Natural killer cell treated with Interleukin-12 subunit alpha and Interleukin-12 subunit beta and Interleukin-15 and Interleukin-18, amount 100 ng/mL, for 72 hours (primary cell): ENCODE data around the gene NSD2. TPM values are rescaled to one million over a fixed set of nuclear protein-coding genes. Genes with fewer than 3 reads are reported as not detected.
"Not testable (repeated sequence)": the region's sequence is repeated elsewhere in the genome, so short reads cannot be mapped to it uniquely, and the experiment has no call there.

Experiments used
- ATAC-seq, 2 donors: fragments of 150-1000 bp; cut with Tn5 transposase in 1 of 2; sonication (Bioruptor Pico), chemical (Tn5 transposase) in 1 of 2; 2 replicates each; pipeline ENCODE4 v1.10.0; 2021
- DNase-seq: peaks from one replicate; pipeline ENCODE4 v3.0.0; 2022; ENCODE audit warnings: low spot score
- H3K27ac Mint-ChIP-seq, 2 donors: 1 replicate in 1 of 2; 2 replicates in 1 of 2; pipeline ENCODE4 v1.8.0; 2022; ENCODE audit warnings: mixed read lengths in 2 of 2, mild to moderate bottlenecking in 1 of 2, moderate library complexity in 1 of 2
- H3K27me3 Mint-ChIP-seq, 2 donors: 1 replicate in 1 of 2; 2 replicates in 1 of 2; pipeline ENCODE4 v1.8.0; 2022; ENCODE audit warnings: mixed read lengths in 2 of 2
- H3K36me3 Mint-ChIP-seq: one replicate; pipeline ENCODE4 v1.8.0; 2022; ENCODE audit warnings: mixed read lengths
- H3K4me1 Mint-ChIP-seq, 2 donors: 1 replicate in 1 of 2; 2 replicates in 1 of 2; pipeline ENCODE4 v1.8.0; 2022; ENCODE audit warnings: low read depth in 2 of 2, mixed read lengths in 2 of 2, mild to moderate bottlenecking in 1 of 2
- H3K4me3 Mint-ChIP-seq: one replicate; pipeline ENCODE4 v1.8.0; 2022; ENCODE audit warnings: mixed read lengths
- H3K9me3 Mint-ChIP-seq: 2 replicates; pipeline ENCODE4 v1.8.0; 2022; ENCODE audit warnings: mixed read lengths
- total RNA-seq, 2 donors: library from RNA; stranded (reverse); gene quantifications; one replicate each; pipeline ENCODE4 v1.2.3, GENCODE V29; 2022

Gene NSD2
- total RNA-seq, 2 donors from 2014 or later: 127 to 375 TPM

- H3K4me1 Mint-ChIP-seq: peaks cover 0 to 11% of the 10 kb centered on the region in 2 donors
- H3K4me3 Mint-ChIP-seq: no peak overlapping the region
- H3K27me3 Mint-ChIP-seq: no peaks in the 10 kb centered on the region
- no peaks in the 10 kb centered on the region for H3K9me3 Mint-ChIP-seq
- peaks cover 21% of the 10 kb centered on the region for H3K36me3 Mint-ChIP-seq
- no peak for ATAC-seq
- DNase-seq: no peak
- no peak overlapping the region for H3K27ac Mint-ChIP-seq
Measured at GRCh38 chr4:1833307-1834046, 37.7 kb upstream of the NSD2 start.

DNA sequence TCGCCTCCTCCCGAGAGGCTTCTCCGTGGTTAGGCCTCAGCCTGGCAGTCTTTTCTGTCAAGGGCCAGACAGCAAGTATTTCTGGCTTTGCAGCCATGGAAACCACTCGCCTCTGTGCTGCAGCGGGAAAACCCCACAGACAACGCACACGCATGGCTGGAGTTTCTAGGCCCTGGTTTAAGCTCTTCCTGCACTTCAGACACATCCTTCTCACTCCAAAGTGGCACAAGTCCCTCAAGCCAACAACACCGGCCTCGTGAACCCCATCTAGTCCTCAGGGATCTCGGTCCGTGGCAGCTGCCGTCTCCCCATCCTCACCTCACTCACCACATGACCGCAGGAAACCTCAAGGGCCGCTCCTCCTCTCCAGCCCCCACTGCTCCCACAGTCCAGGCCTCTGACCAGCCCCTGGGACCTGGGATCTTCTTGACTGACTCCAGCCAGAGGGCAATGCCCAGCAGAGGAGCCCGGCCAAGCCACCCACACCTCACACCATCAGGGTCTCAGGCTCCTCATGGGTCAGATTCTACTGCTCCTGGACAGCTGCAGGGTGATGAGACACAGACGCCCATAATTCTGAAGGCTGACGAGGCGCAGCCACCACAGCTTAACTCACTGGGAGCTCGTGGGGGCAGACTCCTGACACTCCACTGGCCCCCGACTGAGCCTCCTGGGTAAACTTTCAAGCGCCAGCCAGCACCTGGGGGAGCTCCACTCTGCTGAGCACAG lies 37.0 kb upstream of the NSD2 start:
- peaks cover 26% of the 10 kb centered on the region for H3K36me3 Mint-ChIP-seq
- H3K27me3 Mint-ChIP-seq: no peaks in the 10 kb centered on the region
- H3K4me3 Mint-ChIP-seq: no peak overlapping the region
- no peaks in the 10 kb centered on the region for H3K9me3 Mint-ChIP-seq
- peak in 1 of 2 donors; percentile 26 for ATAC-seq
- peaks cover 0 to 11% of the 10 kb centered on the region in 2 donors for H3K4me1 Mint-ChIP-seq
- DNase-seq: no peak
- H3K27ac Mint-ChIP-seq: peak overlapping the region in 1 of 2 donors; percentile 27

GRCh38 chr4:1835836-1836235 lies 35.4 kb upstream of the NSD2 start:
- not testable (repeated sequence) for H3K4me3 Mint-ChIP-seq, H3K9me3 Mint-ChIP-seq, H3K27ac Mint-ChIP-seq, ATAC-seq, H3K4me1 Mint-ChIP-seq, H3K27me3 Mint-ChIP-seq, DNase-seq
- H3K36me3 Mint-ChIP-seq: peaks cover 21% of the 10 kb centered on the region

GRCh38 chr4:1836650-1837049 lies 34.5 kb upstream of the NSD2 start:
- Mint-ChIP-seq H3K27me3 (no peaks in the 10 kb centered on the region), H3K36me3 (peaks cover 18% of the 10 kb centered on the region), H3K4me3 (no peak overlapping the region), H3K9me3 (no peaks in the 10 kb centered on the region), H3K4me1 (peaks cover 0 to 11% of the 10 kb centered on the region in 2 donors), H3K27ac (no peak overlapping the region)
- DNase-seq: no peak
- no peak for ATAC-seq

DNA sequence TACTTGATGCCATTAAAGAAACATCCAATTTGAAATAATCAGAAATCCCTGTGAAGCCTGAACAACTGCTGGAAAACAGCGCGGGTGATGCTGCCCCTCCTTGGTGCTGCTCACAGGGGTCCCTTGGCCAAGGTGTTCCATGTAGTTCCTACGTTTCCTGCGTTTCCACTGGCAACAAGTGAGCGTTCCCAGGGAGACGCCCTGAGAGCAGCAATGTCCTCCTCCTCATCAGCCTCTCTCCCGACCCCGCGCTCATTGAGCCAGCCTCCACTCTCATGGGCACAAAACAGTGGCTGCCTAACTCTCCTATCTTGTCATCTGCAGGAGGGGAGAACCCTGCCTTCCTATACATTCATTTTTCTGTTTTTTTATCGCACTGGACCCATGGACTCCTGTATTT lies 34.1 kb upstream of the NSD2 start:
- DNase-seq: no peak
- H3K27me3 Mint-ChIP-seq: no peaks in the 10 kb centered on the region
- no peaks in the 10 kb centered on the region for H3K9me3 Mint-ChIP-seq
- ATAC-seq: no peak
- H3K27ac Mint-ChIP-seq: no peak overlapping the region
- H3K36me3 Mint-ChIP-seq: peaks cover 13% of the 10 kb centered on the region
- no peak overlapping the region for H3K4me3 Mint-ChIP-seq
- peaks cover 0 to 14% of the 10 kb centered on the region in 2 donors for H3K4me1 Mint-ChIP-seq

DNA sequence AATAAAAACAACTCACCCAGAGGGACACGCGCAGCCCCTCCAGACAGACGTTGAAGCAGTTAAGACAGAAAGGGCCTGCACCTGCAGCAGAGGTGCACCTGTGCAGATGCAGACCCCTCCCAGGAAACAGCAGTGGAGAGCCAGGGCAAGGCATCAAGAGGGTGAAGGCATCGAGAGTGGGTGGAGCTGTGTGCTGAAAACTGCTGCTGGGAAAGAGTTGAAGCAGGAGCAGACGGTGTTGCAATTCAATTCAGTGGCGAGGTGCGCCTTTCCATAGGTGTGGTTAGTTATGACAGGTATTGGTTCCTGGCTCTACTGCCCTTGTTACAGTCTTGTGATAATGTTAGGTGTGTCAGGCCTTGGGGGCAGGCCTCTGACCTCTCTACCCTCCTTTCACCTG lies 31.9 kb upstream of the NSD2 start:
- no peak for ATAC-seq
- Mint-ChIP-seq H3K9me3 (no peaks in the 10 kb centered on the region), H3K27me3 (no peaks in the 10 kb centered on the region), H3K27ac (no peak overlapping the region), H3K36me3 (peaks cover 11% of the 10 kb centered on the region), H3K4me3 (no peak overlapping the region), H3K4me1 (peaks cover 0 to 19% of the 10 kb centered on the region in 2 donors)
- DNase-seq: no peak

DNA sequence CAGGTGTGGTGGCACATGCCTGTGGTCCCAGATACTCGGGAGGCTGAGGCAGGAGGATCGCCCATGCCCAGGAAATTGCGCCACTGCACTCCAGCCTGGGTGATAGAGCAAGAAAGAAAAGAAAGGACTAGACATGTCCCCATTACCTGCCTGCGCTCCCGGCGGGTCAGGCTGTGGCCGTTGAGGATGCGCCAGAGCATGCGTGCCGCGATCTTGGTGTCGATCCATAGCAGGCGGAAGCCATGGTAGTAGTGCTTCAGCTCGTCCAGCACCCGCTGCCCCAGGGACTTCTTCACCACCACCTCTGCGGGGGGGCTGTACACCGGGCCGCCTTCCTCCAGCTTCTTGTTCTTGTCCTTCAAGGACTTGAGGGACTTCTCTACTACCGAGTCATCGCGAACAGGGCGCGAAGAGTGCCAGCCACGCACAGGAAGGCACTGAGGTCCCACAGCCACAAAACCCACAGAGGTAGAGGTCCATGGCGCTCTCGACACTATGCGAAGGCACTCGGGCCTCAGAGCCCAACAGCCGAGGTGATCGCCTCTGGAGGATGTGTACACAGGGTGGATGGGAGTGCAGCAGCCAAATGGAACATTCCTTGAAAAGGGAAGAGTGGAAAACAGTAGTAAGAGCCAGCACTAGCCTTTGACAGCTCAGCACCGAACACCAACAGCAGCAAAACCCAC lies 29.8 kb upstream of the NSD2 start:
- peaks cover 8% of the 10 kb centered on the region for H3K36me3 Mint-ChIP-seq
- ATAC-seq (peak in 1 of 2 donors; percentile 31), DNase-seq (no peak)
- H3K27ac Mint-ChIP-seq: no peak overlapping the region
- H3K9me3 Mint-ChIP-seq: no peaks in the 10 kb centered on the region
- H3K27me3 Mint-ChIP-seq: no peaks in the 10 kb centered on the region
- H3K4me3 Mint-ChIP-seq: no peak overlapping the region
- H3K4me1 Mint-ChIP-seq: peaks cover 0 to 17% of the 10 kb centered on the region in 2 donors

GRCh38 chr4:1841887-1842210 lies 29.3 kb upstream of the NSD2 start:
- Mint-ChIP-seq H3K27ac (no peak overlapping the region), H3K9me3 (no peaks in the 10 kb centered on the region), H3K27me3 (no peaks in the 10 kb centered on the region), H3K36me3 (peaks cover 11% of the 10 kb centered on the region), H3K4me1 (peaks cover 0 to 17% of the 10 kb centered on the region in 2 donors), H3K4me3 (no peak overlapping the region)
- no peak for ATAC-seq
- DNase-seq: no peak

GRCh38 chr4:1842339-1842895 lies 28.8 kb upstream of the NSD2 start:
- no peak overlapping the region for H3K4me3 Mint-ChIP-seq
- peaks cover 0 to 17% of the 10 kb centered on the region in 2 donors for H3K4me1 Mint-ChIP-seq
- no peaks in the 10 kb centered on the region for H3K9me3 Mint-ChIP-seq
- H3K36me3 Mint-ChIP-seq: peaks cover 16% of the 10 kb centered on the region
- peak; percentile 33 to 50 for ATAC-seq
- no peaks in the 10 kb centered on the region for H3K27me3 Mint-ChIP-seq
- no peak for DNase-seq
- no peak overlapping the region for H3K27ac Mint-ChIP-seq

DNA sequence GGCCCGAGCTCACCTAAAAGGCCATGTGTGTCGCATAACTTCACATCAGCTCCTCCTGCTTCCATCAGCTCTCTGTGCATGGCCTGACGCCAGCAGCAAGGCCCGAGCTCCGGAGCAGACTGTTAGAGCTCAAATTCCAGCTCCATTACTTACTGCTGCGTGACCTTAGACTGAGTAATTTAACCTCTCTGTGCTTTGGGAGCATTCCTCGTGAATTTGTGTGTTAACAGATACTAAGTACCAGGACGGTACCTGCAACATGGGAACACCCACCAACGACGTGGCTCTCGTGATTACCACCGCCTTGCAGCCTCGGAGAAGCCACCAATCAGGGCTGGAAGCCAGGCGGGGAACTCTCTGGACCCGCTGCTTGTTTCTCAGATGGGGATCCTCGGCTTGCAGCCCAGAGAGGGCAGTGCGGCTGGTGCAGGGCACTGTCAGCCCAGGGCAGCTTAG lies 28.2 kb upstream of the NSD2 start:
- ATAC-seq: no peak
- Mint-ChIP-seq H3K4me3 (no peak overlapping the region), H3K27ac (no peak overlapping the region), H3K36me3 (peaks cover 17% of the 10 kb centered on the region), H3K9me3 (no peaks in the 10 kb centered on the region), H3K27me3 (no peaks in the 10 kb centered on the region), H3K4me1 (peaks cover 0 to 17% of the 10 kb centered on the region in 2 donors)
- no peak for DNase-seq

DNA sequence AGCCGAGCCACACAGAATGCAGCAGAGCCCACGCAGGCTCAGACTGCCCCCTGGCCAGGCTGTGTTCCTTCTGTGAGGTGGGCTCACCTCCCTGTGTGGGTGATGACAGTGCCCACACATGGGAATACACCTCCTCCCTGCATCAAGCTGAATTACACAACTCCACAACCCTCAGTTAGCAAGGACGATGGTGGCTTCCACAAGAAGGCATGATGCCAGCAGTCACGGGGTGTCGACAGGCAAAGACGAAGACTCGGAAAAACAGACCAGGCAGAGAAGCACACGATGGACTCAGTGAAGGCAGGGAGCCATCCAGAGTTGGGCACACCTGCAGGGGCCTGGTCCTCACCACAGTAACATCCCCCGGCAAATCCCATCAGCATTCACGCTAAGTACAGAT lies 27.3 kb upstream of the NSD2 start:
- H3K27ac Mint-ChIP-seq: no peak overlapping the region
- no peak overlapping the region for H3K4me3 Mint-ChIP-seq
- peaks cover 15% of the 10 kb centered on the region for H3K36me3 Mint-ChIP-seq

DNA sequence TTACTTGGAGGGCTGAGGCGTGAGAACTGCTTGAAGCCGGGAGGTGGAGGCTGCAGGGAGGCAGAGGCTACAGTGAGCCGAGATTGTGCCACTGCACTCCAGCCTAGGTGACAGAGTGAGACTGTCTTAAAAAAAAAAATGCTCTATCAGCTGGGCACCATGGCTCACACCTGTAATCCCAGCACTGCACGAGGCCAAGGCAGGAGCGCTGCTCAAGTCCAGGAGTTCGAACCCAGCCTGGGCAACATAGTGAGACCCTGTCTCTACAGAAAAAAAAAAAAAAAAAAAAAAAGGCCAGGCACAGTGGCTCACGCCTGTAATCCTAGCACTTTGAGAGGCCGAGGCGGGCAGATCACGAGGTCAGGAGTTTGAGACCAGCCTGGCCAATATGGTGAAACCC lies 26.6 kb upstream of the NSD2 start:
- not testable (repeated sequence) for H3K27me3 Mint-ChIP-seq, H3K27ac Mint-ChIP-seq, H3K4me3 Mint-ChIP-seq, DNase-seq, H3K9me3 Mint-ChIP-seq, ATAC-seq
- H3K4me1 Mint-ChIP-seq: peaks cover 0 to 17% of the 10 kb centered on the region in 2 donors
- peaks cover 11% of the 10 kb centered on the region for H3K36me3 Mint-ChIP-seq

More for the DNA sequence above, 27.3 kb upstream of the NSD2 start:
- H3K27me3 Mint-ChIP-seq: no peaks in the 10 kb centered on the region
- DNase-seq (no peak), ATAC-seq (no peak)
- H3K9me3 Mint-ChIP-seq: no peaks in the 10 kb centered on the region
- peaks cover 0 to 17% of the 10 kb centered on the region in 2 donors for H3K4me1 Mint-ChIP-seq

- Mint-ChIP-seq H3K9me3 (no peaks in the 10 kb centered on the region), H3K4me1 (peaks cover 0 to 19% of the 10 kb centered on the region in 2 donors), H3K27ac (no peak overlapping the region), H3K36me3 (peaks cover 11% of the 10 kb centered on the region), H3K27me3 (no peaks in the 10 kb centered on the region), H3K4me3 (no peak overlapping the region)
- DNase-seq (no peak), ATAC-seq (no peak)
Measured at GRCh38 chr4:1846580-1846979, 24.6 kb upstream of the NSD2 start.

DNA sequence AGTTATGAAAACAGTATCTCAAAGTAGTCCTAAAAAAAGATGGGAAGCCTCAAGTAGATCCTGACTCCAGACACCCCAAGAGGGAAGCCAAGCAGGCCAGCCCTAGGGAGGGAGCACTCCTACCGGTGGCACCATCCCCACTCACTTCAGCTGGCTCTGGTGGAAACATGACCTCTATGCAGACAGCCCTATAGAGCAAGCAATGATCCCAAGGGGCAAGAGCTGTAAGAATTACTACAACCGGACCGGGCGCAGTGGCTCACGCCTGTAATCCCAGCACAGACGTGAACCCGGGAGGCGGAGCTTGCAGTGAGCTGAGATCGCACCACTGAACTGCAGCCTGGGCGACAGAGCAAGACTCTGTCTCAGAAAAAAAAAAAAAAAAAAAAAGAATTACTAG lies 20.9 kb upstream of the NSD2 start:
- no peak for ATAC-seq

More for the DNA sequence above, 20.9 kb upstream of the NSD2 start:
- Mint-ChIP-seq H3K27me3 (no peaks in the 10 kb centered on the region), H3K9me3 (no peaks in the 10 kb centered on the region), H3K36me3 (peaks cover 11% of the 10 kb centered on the region), H3K4me3 (no peak overlapping the region), H3K4me1 (peaks cover 22 to 27% of the 10 kb centered on the region in 2 donors), H3K27ac (no peak overlapping the region)
- DNase-seq: no peak
